IMR-90 (cell line): Measurements from ENCODE around the gene PTCD2. TPM values are rescaled to one million over a fixed set of nuclear protein-coding genes. Genes with fewer than 3 reads are reported as not detected.

Experiments used
- ATAC-seq: fragments of 200-7000 bp; cut with Tn5 transposase; 2 replicates; pipeline ENCODE4 v1.9.1; 2020; ENCODE audit warnings: low read depth, mild to moderate bottlenecking, moderate library complexity
- BruUV-seq: library from RNA; stranded (reverse); fragments of 400-500 nt; replicated peaks from 2 replicates; lab custom pipeline; 2021; lab: Mats Ljungman, UMichigan
- CTCF ChIA-PET: fragments of 300-600 bp; formaldehyde crosslinking; extraction: SDS; loops from one replicate; lab custom pipeline; 2021; ENCODE audit warnings: antibody characterized with exemption; lab: Yijun Ruan, JAX
- POLR2A ChIA-PET: fragments of 300-600 bp; sonication (Branson Sonifier 250); formaldehyde crosslinking; loops from one replicate; lab custom pipeline; 2022; ENCODE audit warnings: antibody characterized with exemption; ENCODE audit not compliant: unreplicated experiment; lab: Charles Lee
- DNase-seq: peaks from one replicate; pipeline ENCODE4 v3.0.0; 2013
- H2AFZ ChIP-seq: replicated peaks from 2 replicates; pipeline ENCODE3; 2013; ENCODE audit warnings: low read length, mild to moderate bottlenecking; ENCODE audit not compliant: poor library complexity
- H2AK5ac ChIP-seq: 2 replicates; pipeline ENCODE4 v1.6.1; 2013; ENCODE audit warnings: low read depth, low read length, inconsistent platforms
- H2AK9ac ChIP-seq: replicated peaks from 2 replicates; pipeline ENCODE3; 2013; ENCODE audit warnings: mild to moderate bottlenecking, low read depth, low read length, moderate library complexity; ENCODE audit not compliant: poor library complexity
- H2BK120ac ChIP-seq: 2 replicates; pipeline ENCODE4 v1.6.1; 2013; ENCODE audit warnings: low read depth, low read length, inconsistent platforms
- H2BK15ac ChIP-seq: 3 replicates; pipeline ENCODE4 v1.6.1; 2013; ENCODE audit warnings: low read depth, low read length, inconsistent platforms
- H2BK20ac ChIP-seq: 2 replicates; pipeline ENCODE4 v1.6.1; 2013; ENCODE audit warnings: low read depth, mild to moderate bottlenecking, inconsistent platforms, low read length, moderate library complexity
- H2BK5ac ChIP-seq: 2 replicates; pipeline ENCODE4 v1.6.1; 2013; ENCODE audit warnings: mild to moderate bottlenecking, low read depth, low read length, inconsistent platforms; ENCODE audit not compliant: poor library complexity, severe bottlenecking
- H3K14ac ChIP-seq: replicated peaks from 2 replicates; pipeline ENCODE4 v1.6.1; 2013; ENCODE audit warnings: low read depth, low read length, inconsistent platforms
- H3K18ac ChIP-seq: 2 replicates; pipeline ENCODE4 v1.6.1; 2013; ENCODE audit warnings: low read depth, low read length, control low read depth
- H3K23ac ChIP-seq: 2 replicates; pipeline ENCODE4 v1.6.1; 2013; ENCODE audit warnings: low read depth, low read length, inconsistent platforms
- H3K27ac ChIP-seq: 2 replicates; pipeline ENCODE4 v1.5.1; 2013; ENCODE audit warnings: mild to moderate bottlenecking, control low read depth, low read length; ENCODE audit not compliant: insufficient read depth
- H3K27me3 ChIP-seq: 2 replicates; pipeline ENCODE4 v1.6.1; 2013; ENCODE audit warnings: low read length; ENCODE audit not compliant: control insufficient read depth, insufficient read depth
- H3K36me3 ChIP-seq: 2 replicates; pipeline ENCODE4 v1.6.1; 2013; ENCODE audit warnings: low read length, mixed read lengths; ENCODE audit not compliant: control insufficient read depth, insufficient read depth
- H3K4ac ChIP-seq: 2 replicates; pipeline ENCODE4 v1.6.1; 2013; ENCODE audit warnings: low read depth, low read length, inconsistent platforms
- H3K4me1 ChIP-seq: 2 replicates; pipeline ENCODE4 v1.6.1; 2013; ENCODE audit warnings: low read length, mixed read lengths; ENCODE audit not compliant: control insufficient read depth, insufficient read depth
- H3K4me2 ChIP-seq: 2 replicates; pipeline ENCODE4 v1.6.1; 2013; ENCODE audit warnings: low read depth, mild to moderate bottlenecking, control low read depth, low read length, moderate library complexity
- H3K4me3 ChIP-seq: 2 replicates; pipeline ENCODE4 v1.5.1; 2013; ENCODE audit warnings: low read depth, mild to moderate bottlenecking, control low read depth, low read length, moderate library complexity; ENCODE audit not compliant: insufficient read depth
- H3K56ac ChIP-seq: 2 replicates; pipeline ENCODE4 v1.6.1; 2013; ENCODE audit warnings: low read length, inconsistent platforms; ENCODE audit not compliant: insufficient read depth; ENCODE audit errors: extremely low read depth
- H3K79me1 ChIP-seq, 2 experiments: 2 replicates each; pipeline ENCODE4 v1.6.1; 2013; ENCODE audit warnings: low read length in 2 of 2, inconsistent platforms in 1 of 2, low read depth in 1 of 2
- H3K9ac ChIP-seq: 2 replicates; pipeline ENCODE4 v1.6.1; 2013; ENCODE audit warnings: low read depth, low read length, control low read depth
- H3K9me1 ChIP-seq: 2 replicates; pipeline ENCODE4 v1.6.1; 2013; ENCODE audit warnings: low read length, inconsistent platforms; ENCODE audit not compliant: insufficient read depth
- H3K9me3 ChIP-seq: 2 replicates; pipeline ENCODE4 v1.6.1; 2013; ENCODE audit warnings: low read length; ENCODE audit not compliant: control insufficient read depth, insufficient read depth
- H4K20me1 ChIP-seq: 2 replicates; pipeline ENCODE4 v1.6.1; 2013; ENCODE audit warnings: low read length, inconsistent platforms; ENCODE audit not compliant: insufficient read depth
- H4K5ac ChIP-seq: 2 replicates; pipeline ENCODE4 v1.6.1; 2013; ENCODE audit warnings: mild to moderate bottlenecking, low read depth, low read length, control low read depth
- H4K8ac ChIP-seq, 2 experiments: 2 replicates each; pipeline ENCODE4 v1.6.1; 2013; ENCODE audit warnings: low read depth in 2 of 2, low read length in 2 of 2, control low read depth in 1 of 2, inconsistent platforms in 1 of 2
- H4K91ac ChIP-seq: 2 replicates; pipeline ENCODE4 v1.6.1; 2013; ENCODE audit warnings: low read depth, low read length, inconsistent platforms; ENCODE audit not compliant: insufficient read depth
- BHLHE40 ChIP-seq: fragments of 150-350 bp; IDR thresholded peaks from 2 replicates; pipeline ENCODE4 v1.6.1; 2016; ENCODE audit warnings: mild to moderate bottlenecking, low read depth, low read length
- CEBPB ChIP-seq: IDR thresholded peaks from 2 replicates; pipeline ENCODE4 v1.6.1; 2012; ENCODE audit warnings: low read depth, low read length, improper control_type of control experiment
- CHD1 ChIP-seq: IDR thresholded peaks from 2 replicates; pipeline ENCODE4 v1.6.1; 2012; ENCODE audit warnings: low read depth, low read length, improper control_type of control experiment
- ELK1 ChIP-seq: fragments of 150-350 bp; IDR thresholded peaks from 2 replicates; pipeline ENCODE4 v1.6.1; 2016; ENCODE audit warnings: low read depth, mild to moderate bottlenecking, low read length, moderate library complexity, borderline replicate concordance
- FOS ChIP-seq: fragments of 150-350 bp; IDR thresholded peaks from 2 replicates; pipeline ENCODE4 v1.6.1; 2016; ENCODE audit warnings: low read depth, low read length
- MAFK ChIP-seq: IDR thresholded peaks from 2 replicates; pipeline ENCODE4 v1.6.1; 2012; ENCODE audit warnings: low read depth, low read length, improper control_type of control experiment
- MAZ ChIP-seq: IDR thresholded peaks from 2 replicates; pipeline ENCODE4 v1.6.1; 2012; ENCODE audit warnings: low read depth, mild to moderate bottlenecking, low read length, improper control_type of control experiment, moderate library complexity, borderline replicate concordance
- MXI1 ChIP-seq: IDR thresholded peaks from 2 replicates; pipeline ENCODE4 v1.6.1; 2012; ENCODE audit warnings: low read depth, mild to moderate bottlenecking, low read length, moderate library complexity, borderline replicate concordance
- NFE2L2 ChIP-seq: fragments of 150-350 bp; IDR thresholded peaks from 2 replicates; pipeline ENCODE4 v1.6.1; 2016; ENCODE audit warnings: low read depth, mild to moderate bottlenecking, low read length
- POLR2A ChIP-seq: IDR thresholded peaks from 2 replicates; pipeline ENCODE4 v1.6.1; 2012; ENCODE audit warnings: mild to moderate bottlenecking, low read depth, low read length
- RAD21 ChIP-seq: IDR thresholded peaks from 2 replicates; pipeline ENCODE4 v1.6.1; 2012; ENCODE audit warnings: low read length, improper control_type of control experiment
- RCOR1 ChIP-seq: IDR thresholded peaks from 2 replicates; pipeline ENCODE4 v1.6.1; 2012; ENCODE audit warnings: mild to moderate bottlenecking, low read length, improper control_type of control experiment; ENCODE audit not compliant: insufficient replicate concordance
- RFX5 ChIP-seq: IDR thresholded peaks from 2 replicates; pipeline ENCODE4 v1.8.0; 2012; ENCODE audit warnings: low read depth, mild to moderate bottlenecking, low read length, moderate library complexity
- SMC3 ChIP-seq: fragments of 150-350 bp; IDR thresholded peaks from 2 replicates; pipeline ENCODE4 v1.6.1; 2016; ENCODE audit warnings: low read depth, mild to moderate bottlenecking, antibody characterized with exemption, low read length, moderate library complexity
- USF2 ChIP-seq: fragments of 150-350 bp; IDR thresholded peaks from 2 replicates; pipeline ENCODE4 v1.6.1; 2017; ENCODE audit warnings: mild to moderate bottlenecking, antibody characterized with exemption, low read length, low read depth
- WGBS, 2 experiments: methylation state at CpG; one replicate each; pipeline versions ENCODE4 v1.1.5 to v1.1.7; 2013; ENCODE audit warnings: missing lambda C conversion rate in 2 of 2; ENCODE audit not compliant: insufficient read length in 1 of 2; ENCODE audit errors: extremely low coverage in 2 of 2; 5-methylcytosine and 5-hydroxymethylcytosine counted together
- dilution Hi-C: fragments of 300-500 bp; cut with HindIII; formaldehyde crosslinking; loops from one replicate; pipeline ENCODE4 v1.14.3; 2018; ENCODE audit warnings: low sequenced_read_pairs; ENCODE audit not compliant: unreplicated experiment
- in situ Hi-C: fragments of 300-500 bp; cut with MboI; formaldehyde crosslinking; loops from 3 replicates; pipeline ENCODE4 v1.14.3; 2019; ENCODE audit warnings: low sequenced_read_pairs, inconsistent platforms, mixed read lengths
- intact Hi-C: fragments of 100-400 bp; cut with micrococcal nuclease; formaldehyde crosslinking; loops from 2 replicates; pipeline ENCODE4 v1.10.0; 2022
- polyA plus RNA-seq, 3 experiments: library from polyadenylated mRNA; depleted of rRNA; stranded (reverse); fragments of >200 nt; gene quantifications; 2 replicates each; pipeline ENCODE4 v1.2.3, GENCODE V29; 2012; ENCODE audit warnings: low replicate concordance in 1 of 3
- total RNA-seq: library from RNA; depleted of rRNA; stranded (reverse); fragments of >200 nt; gene quantifications from 2 replicates; pipeline ENCODE4 v1.2.3, GENCODE V29; 2012
- TF ChIP-seq, protein P1 (sequence below): conservative IDR thresholded peaks from 2 replicates; pipeline ENCODE4 v1.5.1; 2012; ENCODE audit warnings: mild to moderate bottlenecking, low read depth, low read length, improper control_type of control experiment

The PTCD2 gene
- total and polyA plus RNA-seq, 2 of the 4 experiments (the other 2 are of a cell fraction) = 6.5 to 9.9 TPM

DNA sequence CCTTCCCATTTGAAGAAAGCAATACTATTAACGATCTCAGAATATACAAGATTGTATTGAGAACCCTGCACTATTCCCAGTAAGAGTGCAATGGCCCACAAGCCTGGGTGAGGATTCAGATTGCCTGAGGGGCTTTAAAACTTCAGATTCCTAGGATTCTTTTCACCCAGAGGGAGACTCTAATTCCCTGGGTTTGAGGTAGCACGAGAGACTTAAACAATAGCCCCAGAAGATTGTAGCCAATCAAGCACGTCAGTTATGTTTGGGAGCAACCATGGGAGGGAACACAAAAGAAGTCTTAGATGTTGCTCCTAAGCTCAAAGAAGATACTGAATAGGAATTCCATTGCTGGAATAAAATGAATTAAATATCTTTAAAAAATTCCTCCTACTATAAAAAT lies 18.0 kb upstream of the PTCD2 start:
- Histone ChIP-seq H3K18ac (no peak overlapping the region), H4K8ac (no peak overlapping the region), H2BK20ac (no peak overlapping the region), H3K27me3 (no peaks in the 10 kb centered on the region), H3K4me3 (no peak overlapping the region), H4K5ac (no peak overlapping the region), H2AK9ac (no peak overlapping the region), H2BK120ac (no peak overlapping the region), H2BK15ac (no peak overlapping the region), H3K23ac (no peak overlapping the region), H2AFZ (no peak overlapping the region), H3K9me1 (peaks cover 3% of the 10 kb centered on the region; the same call in 1 of the 2 replicates), H4K20me1 (no peaks in the 10 kb centered on the region), H2AK5ac (no peak overlapping the region), H3K36me3 (no peaks in the 10 kb centered on the region), H3K4ac (no peak overlapping the region), H3K27ac (no peak overlapping the region), H3K9me3 (no peaks in the 10 kb centered on the region), H3K79me1 (peaks cover 33 to 53% of the 10 kb centered on the region in 2 experiments), H4K91ac (no peak overlapping the region), H3K9ac (no peak overlapping the region), H3K14ac (no peak overlapping the region), H3K56ac (no peak overlapping the region), H3K4me2 (no peak overlapping the region), H3K4me1 (no peaks in the 10 kb centered on the region; the same call in 1 of the 2 replicates), H2BK5ac (no peak overlapping the region)
- intact Hi-C loops = loop anchor here (10.0 kb wide), 1 partner anchor 357 kb away; no protein-coding TSS in a partner anchor
- ATAC-seq = no peak
- no TSS peak for BruUV-seq
- in situ Hi-C loops = loop anchor here (25.0 kb wide), 1 partner anchor 715 kb away; the partner anchor contains the start of gene MCCC2
- DNase-seq = no peak
- CTCF ChIA-PET = interaction anchor here (0.7 to 2.0 kb wide), 3 partner anchors 13 to 22 kb away, joined by 3 to 4 read pairs (median 4); no protein-coding TSS in a partner anchor
- POLR2A ChIA-PET = no interaction called here
- dilution Hi-C loops = no loop called here
- TF ChIP-seq CEBPB (no peak), FOS (no peak), NFE2L2 (no peak), POLR2A (no peak), SMC3 (no peak), BHLHE40 (no peak), MAFK (no peak), USF2 (no peak), RAD21 (no peak), ELK1 (no peak), RFX5 (no peak), MAZ (no peak), MXI1 (no peak), RCOR1 (no peak), CHD1 (no peak)
- TF ChIP-seq, protein P1, sequence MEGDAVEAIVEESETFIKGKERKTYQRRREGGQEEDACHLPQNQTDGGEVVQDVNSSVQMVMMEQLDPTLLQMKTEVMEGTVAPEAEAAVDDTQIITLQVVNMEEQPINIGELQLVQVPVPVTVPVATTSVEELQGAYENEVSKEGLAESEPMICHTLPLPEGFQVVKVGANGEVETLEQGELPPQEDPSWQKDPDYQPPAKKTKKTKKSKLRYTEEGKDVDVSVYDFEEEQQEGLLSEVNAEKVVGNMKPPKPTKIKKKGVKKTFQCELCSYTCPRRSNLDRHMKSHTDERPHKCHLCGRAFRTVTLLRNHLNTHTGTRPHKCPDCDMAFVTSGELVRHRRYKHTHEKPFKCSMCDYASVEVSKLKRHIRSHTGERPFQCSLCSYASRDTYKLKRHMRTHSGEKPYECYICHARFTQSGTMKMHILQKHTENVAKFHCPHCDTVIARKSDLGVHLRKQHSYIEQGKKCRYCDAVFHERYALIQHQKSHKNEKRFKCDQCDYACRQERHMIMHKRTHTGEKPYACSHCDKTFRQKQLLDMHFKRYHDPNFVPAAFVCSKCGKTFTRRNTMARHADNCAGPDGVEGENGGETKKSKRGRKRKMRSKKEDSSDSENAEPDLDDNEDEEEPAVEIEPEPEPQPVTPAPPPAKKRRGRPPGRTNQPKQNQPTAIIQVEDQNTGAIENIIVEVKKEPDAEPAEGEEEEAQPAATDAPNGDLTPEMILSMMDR = no peak
- no CpG with 5 or more reads among the region's 3 CpGs for WGBS, 2 experiments
